GM23338 (cell line): Measurements from ENCODE around the gene USP48. TPM values are rescaled to one million over a fixed set of nuclear protein-coding genes. Genes with fewer than 3 reads are reported as not detected.
A peak's percentile ranks its signal among the peaks of the same experiment; 100 is the strongest.

Source experiments
- ATAC-seq: fragments of 200-7000 bp; cut with Tn5 transposase; 3 replicates; pipeline ENCODE4 v1.9.1; 2020
- DNase-seq: peaks from one replicate; pipeline ENCODE4 v3.0.0-alpha.2; 2015; ENCODE audit warnings: low spot score
- H2AFZ ChIP-seq: fragments of 200-600 bp; sonication (generic); 2 replicates; pipeline ENCODE4 v1.8.0; 2016; ENCODE audit warnings: antibody characterized with exemption, mild to moderate bottlenecking, moderate library complexity
- H3F3A ChIP-seq: fragments of 200-600 bp; sonication (generic); replicated peaks from 2 replicates; pipeline ENCODE4 v1.8.0; 2017; ENCODE audit warnings: antibody characterized with exemption, mixed run types, low read depth
- H3K27ac ChIP-seq: fragments of 200-600 bp; sonication (generic); 2 replicates; pipeline ENCODE4 v1.6.1; 2016; ENCODE audit warnings: low read depth
- H3K27me3 ChIP-seq: fragments of 200-600 bp; sonication (generic); 2 replicates; pipeline ENCODE4 v1.8.0; 2016; ENCODE audit warnings: mild to moderate bottlenecking, mixed run types, moderate library complexity; ENCODE audit not compliant: insufficient read depth
- H3K36me3 ChIP-seq: fragments of 200-600 bp; sonication (generic); 2 replicates; pipeline ENCODE4 v1.8.0; 2016; ENCODE audit warnings: mild to moderate bottlenecking; ENCODE audit not compliant: insufficient read depth
- H3K4me1 ChIP-seq: fragments of 200-600 bp; sonication (generic); 2 replicates; pipeline ENCODE4 v1.8.0; 2016; ENCODE audit warnings: mild to moderate bottlenecking, moderate library complexity; ENCODE audit not compliant: insufficient read depth
- H3K4me2 ChIP-seq: fragments of 200-600 bp; sonication (generic); 2 replicates; pipeline ENCODE4 v1.7.1; 2017; ENCODE audit warnings: mixed run types
- H3K4me3 ChIP-seq: fragments of 200-600 bp; sonication (generic); 2 replicates; pipeline ENCODE4 v1.6.1; 2016; ENCODE audit warnings: mixed run types
- H3K79me2 ChIP-seq: fragments of 200-600 bp; sonication (generic); replicated peaks from 2 replicates; pipeline ENCODE4 v1.8.0; 2017; ENCODE audit warnings: mild to moderate bottlenecking; ENCODE audit not compliant: insufficient read depth
- H3K9me2 ChIP-seq: fragments of 200-600 bp; sonication (generic); 2 replicates; pipeline ENCODE4 v1.8.0; 2017; ENCODE audit not compliant: insufficient read depth
- H4K20me1 ChIP-seq: fragments of 200-600 bp; sonication (generic); replicated peaks from 2 replicates; pipeline ENCODE4 v1.8.0; 2017; ENCODE audit warnings: mild to moderate bottlenecking; ENCODE audit not compliant: insufficient read depth
- H3K27ac Mint-ChIP-seq: 2 replicates; pipeline ENCODE4 v1.8.0; 2020; ENCODE audit warnings: inconsistent platforms, mild to moderate bottlenecking, moderate library complexity, mixed read lengths
- H3K27me3 Mint-ChIP-seq: 3 replicates; pipeline ENCODE4 v1.8.0; 2022; ENCODE audit warnings: low read depth, mild to moderate bottlenecking, moderate library complexity, mixed read lengths, inconsistent platforms; ENCODE audit not compliant: insufficient read depth, poor library complexity
- H3K36me3 Mint-ChIP-seq: 3 replicates; pipeline ENCODE4 v1.8.0; 2021; ENCODE audit warnings: low read depth, mild to moderate bottlenecking, inconsistent platforms, moderate library complexity, mixed read lengths
- H3K4me1 Mint-ChIP-seq: 3 replicates; pipeline ENCODE4 v1.8.0; 2020; ENCODE audit warnings: mild to moderate bottlenecking, inconsistent platforms, mixed read lengths
- H3K4me3 Mint-ChIP-seq: 3 replicates; pipeline ENCODE4 v1.8.0; 2021; ENCODE audit warnings: moderate library complexity, mild to moderate bottlenecking, inconsistent platforms, mixed read lengths
- H3K9me3 Mint-ChIP-seq: 3 replicates; pipeline ENCODE4 v1.8.0; 2020; ENCODE audit warnings: moderate library complexity, mild to moderate bottlenecking, inconsistent platforms, mixed read lengths
- CTCF ChIP-seq, 2 experiments: fragments of 200-600 bp in 1 of 2; sonication (generic) in 1 of 2; conservative IDR thresholded peaks; 2 replicates each; pipeline versions ENCODE4 v1.5.1 to v1.6.1; 2016 to 2017; ENCODE audit warnings: antibody characterized with exemption in 2 of 2, low read depth in 2 of 2, mild to moderate bottlenecking in 2 of 2, moderate library complexity in 1 of 2
- ETS1 ChIP-seq: IDR thresholded peaks from 2 replicates; pipeline ENCODE4 v1.6.1; 2016; ENCODE audit warnings: antibody characterized with exemption
- EZH2 ChIP-seq: fragments of 200-600 bp; sonication (generic); IDR thresholded peaks from one replicate; pipeline ENCODE4 v1.8.0; 2017; ENCODE audit warnings: antibody characterized with exemption, mild to moderate bottlenecking, low read depth; ENCODE audit not compliant: unreplicated experiment
- EZH2phosphoT487 ChIP-seq: fragments of 200-600 bp; sonication (generic); IDR thresholded peaks from one replicate; pipeline ENCODE4 v1.8.1; 2018; ENCODE audit warnings: antibody characterized with exemption; ENCODE audit not compliant: unreplicated experiment
- JUNB ChIP-seq: IDR thresholded peaks from one replicate; pipeline ENCODE4 v1.6.1; 2016; ENCODE audit warnings: antibody characterized with exemption; ENCODE audit not compliant: unreplicated experiment
- NANOG ChIP-seq: IDR thresholded peaks from 2 replicates; pipeline ENCODE4 v1.6.1; 2016; ENCODE audit warnings: antibody characterized with exemption, borderline replicate concordance
- POLR2AphosphoS5 ChIP-seq: IDR thresholded peaks from 2 replicates; pipeline ENCODE4 v1.6.1; 2016; ENCODE audit warnings: antibody characterized with exemption, low read depth
- REST ChIP-seq: IDR thresholded peaks from one replicate; pipeline ENCODE4 v1.6.1; 2018; ENCODE audit warnings: antibody characterized with exemption; ENCODE audit not compliant: unreplicated experiment
- ZNF331 ChIP-seq: fragments of 250-450 bp; sonication (Bioruptor Pico); IDR thresholded peaks from 2 replicates; pipeline ENCODE4 v1.5.0; 2020; ENCODE audit warnings: low read depth, mild to moderate bottlenecking, moderate library complexity
- ZNF462 ChIP-seq: fragments of 250-450 bp; sonication (Bioruptor Pico); IDR thresholded peaks from 2 replicates; pipeline ENCODE4 v1.5.0; 2020; ENCODE audit warnings: mild to moderate bottlenecking, moderate library complexity
- polyA plus RNA-seq: library from polyadenylated mRNA; unstranded; fragments of >200 nt; fragmentation: Nextera tagmentation; extraction: Ambion mirVana; gene quantifications from 2 replicates; pipeline ENCODE4 v1.2.1, GENCODE V29; 2016
- total RNA-seq: library from RNA; depleted of rRNA; stranded (reverse); fragments of >200 nt; shearing (Covaris generic); gene quantifications from 2 replicates; pipeline ENCODE4 v1.2.3, GENCODE V29; 2014

USP48 gene
- total and polyA plus RNA-seq, 2 experiments from 2014 or later = 85.9 to 151 TPM

- no peak for TF ChIP-seq ZNF462 (CRISPR knock-in tag)
- TF ChIP-seq EZH2 = no peak
- TF ChIP-seq POLR2AphosphoS5 = no peak
- no peak for TF ChIP-seq CTCF (conservative IDR thresholded peaks at IDR 0.05; ENCODE audit: low read depth in 2 of 2)
- TF ChIP-seq EZH2phosphoT487 = no peak
- TF ChIP-seq NANOG = no peak
- no peak for TF ChIP-seq ZNF331 (CRISPR knock-in tag)
Measured at GRCh38 chr1:21700094-21700493, 82.9 kb downstream of the USP48 start (continued).

- Histone ChIP-seq H3K4me1 (no peaks in the 10 kb centered on the region), H3K27me3 (no peaks in the 10 kb centered on the region), H3K9me2 (no peaks in the 10 kb centered on the region), H2AFZ (no peak overlapping the region), H3K4me2 (no peak overlapping the region), H3K4me3 (no peak overlapping the region), H3F3A (no peaks in the 10 kb centered on the region; the same call in 1 of the 2 replicates), H3K36me3 (peaks cover 25% of the 10 kb centered on the region), H3K79me2 (no peaks in the 10 kb centered on the region), H3K27ac (no peak overlapping the region), H4K20me1 (peaks cover 3% of the 10 kb centered on the region; the same call in 1 of the 2 replicates)
- TF ChIP-seq ETS1 (no peak), JUNB (no peak), REST (no peak), CTCF (conservative IDR thresholded peaks at IDR 0.05; ENCODE audit: low read depth in 2 of 2) (no peak), EZH2phosphoT487 (no peak)
- H3K4me3 Mint-ChIP-seq = no peak overlapping the region
- H3K9me3 Mint-ChIP-seq = no peaks in the 10 kb centered on the region
- H3K27ac Mint-ChIP-seq = peak overlapping the region; percentile 44; the same call in 1 of the 2 replicates
- no peak for ATAC-seq
- no peaks in the 10 kb centered on the region for H3K4me1 Mint-ChIP-seq
- peaks cover 64% of the 10 kb centered on the region for H3K36me3 Mint-ChIP-seq
- DNase-seq = no peak
- peaks cover 2% of the 10 kb centered on the region for H3K27me3 Mint-ChIP-seq
Measured at GRCh38 chr1:21696931-21697330, 86.0 kb downstream of the USP48 start.
